ENCODE data around the gene CBLN3.
"Not testable (repeated sequence)": the region's sequence is repeated elsewhere in the genome, so short reads cannot be mapped to it uniquely, and the experiment has no call there.

CBLN3 gene

DNA sequence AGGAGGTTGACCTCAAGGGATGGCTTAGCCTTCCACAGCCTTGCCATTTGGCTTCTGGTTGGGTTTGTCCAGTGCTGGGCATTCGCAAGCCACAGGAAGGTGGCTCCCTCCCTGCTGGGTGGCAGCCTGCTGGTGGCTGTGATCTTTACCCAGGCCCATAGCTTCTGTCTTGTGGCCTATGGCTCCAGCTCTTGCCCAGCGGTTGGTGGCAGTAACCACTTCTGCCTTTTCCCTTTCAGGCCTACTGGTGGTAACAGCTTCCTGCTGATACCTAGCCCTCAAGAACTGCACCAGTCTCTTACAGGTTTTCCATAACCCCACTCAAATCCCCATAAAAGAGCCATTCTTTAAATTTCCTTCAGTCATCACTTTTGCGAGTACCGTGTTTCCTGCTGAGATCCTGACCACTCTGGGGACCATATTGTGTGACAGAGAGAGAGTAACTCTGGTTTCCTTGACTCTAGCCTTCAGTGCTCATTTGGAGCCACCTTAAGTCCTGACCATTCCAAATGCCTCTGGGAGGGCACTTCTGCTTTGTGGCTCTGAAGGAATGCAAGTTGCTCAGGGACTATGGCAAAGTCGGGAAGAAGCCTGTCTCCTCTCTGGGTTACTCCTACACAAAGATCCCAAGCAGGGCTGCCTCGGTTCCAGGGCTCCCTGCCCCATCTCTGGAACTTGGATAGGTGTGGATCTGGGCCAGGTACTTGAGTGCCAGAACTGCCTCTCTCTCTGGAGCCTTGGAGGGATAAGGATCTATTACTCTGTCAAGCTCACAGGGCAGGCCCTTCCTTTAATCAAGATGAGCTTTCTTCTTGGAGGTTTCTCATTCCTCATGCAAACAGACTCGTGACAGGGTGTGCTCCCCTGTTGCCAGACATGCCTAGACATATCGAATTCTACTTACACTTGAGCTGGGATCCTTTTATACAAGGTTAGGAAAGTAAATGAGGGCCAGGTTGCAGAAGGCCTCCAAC lies 33.6 kb downstream of the CBLN3 start:
- no peak overlapping the region for H3K4me3 ChIP-seq (ENCODE audit: low read length)
- TF ChIP-seq ZNF274 (IDR thresholded peaks at IDR 0.05; ENCODE audit: low read depth, low read length) = no peak

DNA sequence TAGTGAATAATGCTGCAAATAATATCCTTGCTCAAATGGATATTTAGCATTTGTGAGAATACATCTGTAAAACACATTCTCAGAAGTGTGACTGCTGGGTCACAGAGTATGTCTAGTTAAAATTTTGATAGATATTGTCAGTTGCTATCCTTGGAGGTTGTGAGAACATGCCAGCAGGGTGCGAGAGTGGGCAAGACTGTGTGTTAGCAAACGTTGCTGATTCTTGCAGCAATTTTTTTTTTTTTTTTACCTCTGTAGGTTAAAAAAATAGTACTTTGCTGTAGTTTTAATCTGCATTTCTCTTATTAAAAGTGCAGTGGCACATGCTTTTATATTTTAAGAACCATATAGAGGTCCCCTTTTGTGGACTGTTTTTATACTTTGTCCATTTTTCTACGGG lies 35.2 kb downstream of the CBLN3 start:
- no peak for TF ChIP-seq ZNF274 (IDR thresholded peaks at IDR 0.05; ENCODE audit: low read depth, low read length)
- no peak overlapping the region for H3K4me3 ChIP-seq (ENCODE audit: low read length)

DNA sequence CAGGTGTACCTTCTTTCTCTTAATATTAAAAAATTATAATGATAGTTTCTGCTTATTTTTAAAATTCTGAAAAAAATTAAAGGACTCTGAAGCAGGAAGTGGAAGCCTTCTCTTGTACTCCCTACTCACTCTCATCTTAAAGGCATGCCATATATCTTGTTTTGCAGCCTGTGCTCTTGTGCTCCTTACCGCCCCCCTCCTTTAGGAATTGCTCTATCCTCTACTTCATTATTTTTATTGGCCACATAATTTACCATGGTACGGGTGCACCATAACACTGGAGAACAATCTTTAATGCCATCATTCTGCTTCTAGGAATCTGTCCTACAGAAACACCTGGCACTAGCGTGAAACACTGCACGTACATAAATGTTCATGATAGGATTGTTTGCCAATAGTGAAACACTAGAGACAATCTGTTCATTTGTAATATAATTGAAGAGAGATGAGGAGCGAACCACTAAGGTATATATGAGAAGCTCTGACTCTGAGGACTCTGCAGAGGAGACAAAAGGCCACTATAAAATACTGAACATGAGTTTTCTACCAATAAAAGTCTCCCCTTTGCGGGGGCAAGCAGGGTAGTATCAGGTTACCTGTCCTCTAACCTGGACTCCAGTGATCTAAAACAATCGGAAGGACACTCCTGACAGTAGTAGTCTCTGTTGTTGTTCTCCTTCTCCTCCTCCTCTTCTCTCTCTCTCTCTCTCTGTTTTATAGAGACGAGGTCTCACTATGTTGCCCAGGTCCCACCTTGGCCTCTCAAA lies 37.0 kb downstream of the CBLN3 start:
- TF ChIP-seq ZNF274 (IDR thresholded peaks at IDR 0.05; ENCODE audit: low read depth, low read length) = no peak
- no peak overlapping the region for H3K4me3 ChIP-seq (ENCODE audit: low read length)

DNA sequence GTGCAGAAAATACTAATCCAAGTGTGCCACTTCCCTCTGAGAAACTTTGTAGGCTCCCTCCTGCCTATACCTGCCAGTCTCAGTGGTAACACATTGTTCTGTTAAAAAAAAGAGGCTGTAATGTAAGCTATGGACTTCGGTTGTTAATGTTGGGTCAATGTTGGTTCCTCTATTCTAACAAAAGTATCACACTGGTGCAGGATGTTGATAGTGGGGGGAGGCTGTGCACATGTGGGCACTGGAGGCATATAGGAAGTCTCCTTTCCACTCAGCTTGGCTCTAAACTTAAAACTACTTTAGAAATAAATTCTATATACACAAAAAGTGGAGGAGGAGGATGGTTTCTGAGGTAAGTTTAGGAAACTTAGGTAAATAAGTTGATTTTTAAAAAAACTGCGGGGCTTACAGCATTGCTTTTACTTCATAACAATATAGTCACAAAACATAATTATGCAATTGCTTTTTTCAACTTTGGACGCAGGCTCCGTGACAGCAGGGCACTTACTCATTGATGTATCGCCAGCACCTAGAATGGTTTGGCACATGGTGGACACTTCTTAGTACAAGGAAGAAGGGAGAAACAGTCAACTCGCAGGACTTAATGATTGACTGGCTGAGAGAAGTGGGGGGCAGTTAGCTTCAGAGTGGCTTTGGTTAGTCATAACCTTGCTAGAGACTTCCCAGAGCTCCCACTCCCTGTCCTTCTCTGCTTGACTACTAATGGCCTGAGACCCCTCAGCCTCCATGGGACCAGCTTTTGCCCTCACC lies 38.6 kb downstream of the CBLN3 start:
- H3K4me3 ChIP-seq (ENCODE audit: low read length) = no peak overlapping the region
- no peak for TF ChIP-seq ZNF274 (IDR thresholded peaks at IDR 0.05; ENCODE audit: low read depth, low read length)

DNA sequence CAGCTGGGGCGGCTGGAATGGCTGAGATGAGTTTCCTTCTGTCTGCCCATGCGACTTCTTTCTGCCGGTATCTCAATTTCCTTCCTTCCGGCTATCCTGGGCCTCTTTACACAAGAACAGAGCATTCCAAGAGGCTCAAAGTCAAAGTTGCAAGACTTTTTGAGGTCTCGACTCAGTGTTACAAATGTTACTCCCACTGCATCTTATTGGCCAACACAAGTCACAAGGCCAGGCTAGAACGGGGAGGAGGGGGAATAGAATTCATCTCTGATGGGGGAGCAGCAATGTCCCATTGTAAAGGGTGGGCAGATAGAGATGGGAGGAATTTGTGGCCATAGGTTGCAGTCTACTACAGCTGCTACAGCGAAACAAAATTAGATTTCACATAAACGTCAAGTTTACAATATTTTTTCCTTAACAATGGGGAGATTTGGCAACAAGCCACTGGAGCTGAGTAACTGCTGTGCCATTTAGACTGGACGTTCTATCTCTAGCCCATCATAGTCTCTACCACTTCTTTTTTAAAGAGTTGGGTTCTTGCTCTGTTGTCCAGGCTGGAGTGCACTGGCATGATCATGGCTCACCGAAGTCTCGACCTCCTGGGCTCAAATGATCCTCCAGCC lies 40.1 kb downstream of the CBLN3 start:
- no peak overlapping the region for H3K4me3 ChIP-seq (ENCODE audit: low read length)
- no peak for TF ChIP-seq ZNF274 (IDR thresholded peaks at IDR 0.05; ENCODE audit: low read depth, low read length)

DNA sequence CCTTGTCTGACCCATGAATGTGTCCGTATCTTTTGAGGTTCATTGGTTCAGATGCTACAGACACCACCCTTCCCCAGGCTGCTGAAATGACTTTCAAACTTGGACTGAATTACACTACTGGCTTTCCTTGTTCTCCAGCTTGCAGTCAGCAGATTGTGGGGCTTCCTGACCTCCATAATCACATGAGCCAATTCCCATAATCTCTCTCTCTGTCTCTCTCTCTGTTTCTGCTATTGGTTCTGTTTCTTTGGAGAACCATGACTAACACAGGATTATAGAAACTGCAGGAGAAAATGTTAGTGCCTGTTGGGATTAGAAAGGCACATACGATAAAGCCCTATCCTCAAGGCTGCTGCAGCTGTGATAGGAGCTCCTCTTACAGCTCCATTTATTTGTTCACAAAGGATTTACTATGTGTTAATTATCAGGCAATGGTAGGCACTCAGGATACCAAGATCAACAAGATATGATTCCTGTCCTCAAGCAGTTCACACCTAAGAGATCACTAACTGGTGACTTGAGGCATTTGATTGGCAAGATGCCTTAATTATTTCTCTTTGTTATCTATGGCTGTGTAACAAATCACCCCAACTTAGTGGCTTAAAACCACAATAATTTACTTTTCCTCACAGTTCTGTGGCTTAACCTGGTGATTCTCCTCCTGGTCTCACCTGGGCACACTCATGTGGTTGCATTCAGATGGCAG lies 40.8 kb downstream of the CBLN3 start:
- no peak for TF ChIP-seq ZNF274 (IDR thresholded peaks at IDR 0.05; ENCODE audit: low read depth, low read length)
- no peak overlapping the region for H3K4me3 ChIP-seq (ENCODE audit: low read length)

DNA sequence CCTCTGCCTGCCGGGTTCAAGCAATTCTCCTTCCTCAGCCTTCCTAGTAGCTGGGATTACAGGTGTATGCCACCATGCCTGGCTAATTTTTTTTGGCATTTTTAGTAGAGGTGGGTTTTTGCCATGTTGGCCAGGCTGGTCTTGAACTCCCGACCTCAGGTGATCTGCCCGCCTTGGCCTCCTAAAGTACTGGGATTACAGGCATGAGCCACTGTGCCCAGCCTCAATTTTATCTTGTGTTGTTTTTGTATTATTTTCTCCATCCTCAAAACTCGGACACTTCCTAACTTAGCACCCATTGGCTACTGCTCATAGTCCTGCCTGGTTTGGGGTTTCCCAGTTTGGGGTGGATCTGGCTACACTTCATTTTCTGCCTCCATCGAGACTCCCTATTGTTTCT lies 41.9 kb downstream of the CBLN3 start:
- H3K4me3 ChIP-seq (ENCODE audit: low read length) = not testable (repeated sequence)

DNA sequence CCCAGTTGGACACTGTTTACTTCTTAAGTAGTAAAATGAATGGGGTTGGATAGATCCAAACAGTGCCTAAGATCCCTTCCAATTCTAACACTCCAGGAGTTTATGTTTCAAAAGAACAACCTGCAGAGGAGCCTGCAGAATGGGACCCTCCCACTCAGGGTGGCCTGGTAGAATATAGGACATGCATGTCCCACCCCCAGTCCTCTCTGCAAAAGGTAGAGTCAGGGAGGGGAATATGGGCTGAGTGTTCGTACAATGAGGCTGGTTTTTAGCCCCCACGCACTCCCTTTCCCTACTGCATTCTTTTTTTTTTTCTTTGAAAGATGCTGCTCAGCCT lies 42.5 kb downstream of the CBLN3 start:
- TF ChIP-seq ZNF274 (IDR thresholded peaks at IDR 0.05; ENCODE audit: low read depth, low read length) = no peak
- no peak overlapping the region for H3K4me3 ChIP-seq (ENCODE audit: low read length)

DNA sequence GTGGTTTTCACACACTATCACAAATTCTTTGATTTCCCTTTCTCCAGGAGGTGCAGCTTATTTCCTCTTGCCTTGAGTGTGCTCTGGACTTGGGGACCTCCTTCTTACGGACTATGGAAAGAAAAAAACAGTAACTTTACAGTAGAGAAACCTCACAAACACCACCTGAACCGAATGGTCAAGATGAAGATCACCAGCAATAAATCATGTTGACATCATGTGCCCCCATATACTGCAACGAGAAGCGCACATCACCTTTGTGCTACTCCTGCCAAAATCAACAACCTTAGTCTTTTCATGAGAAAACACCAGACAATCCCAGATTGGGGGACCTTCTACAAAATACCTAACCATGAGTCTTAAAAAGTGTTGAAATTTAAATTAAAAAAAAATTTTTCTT lies 43.9 kb downstream of the CBLN3 start:
- no peak for TF ChIP-seq ZNF274 (IDR thresholded peaks at IDR 0.05; ENCODE audit: low read depth, low read length)
- H3K4me3 ChIP-seq (ENCODE audit: low read length) = no peak overlapping the region

DNA sequence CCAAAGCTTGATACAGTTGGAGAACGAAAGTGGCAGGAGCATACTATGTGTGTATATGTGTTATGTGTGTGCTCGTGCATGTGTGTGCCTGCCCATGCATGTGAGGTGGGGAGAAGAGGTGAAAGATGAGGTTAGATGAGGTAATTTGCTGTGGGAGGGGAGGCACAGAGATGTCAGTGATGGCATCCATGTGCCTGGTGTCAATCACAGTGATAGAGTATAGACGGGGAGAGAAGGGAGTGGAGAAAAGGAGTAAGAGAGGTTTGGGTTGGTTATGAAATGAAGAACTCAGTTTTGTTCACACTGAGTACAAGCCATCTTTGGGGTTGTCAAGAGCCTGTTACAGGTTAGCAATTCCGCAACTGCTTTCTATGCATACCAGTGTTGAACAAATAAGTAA lies 45.3 kb downstream of the CBLN3 start:
- H3K4me3 ChIP-seq (ENCODE audit: low read length) = no peak overlapping the region
- no peak for TF ChIP-seq ZNF274 (IDR thresholded peaks at IDR 0.05; ENCODE audit: low read depth, low read length)

DNA sequence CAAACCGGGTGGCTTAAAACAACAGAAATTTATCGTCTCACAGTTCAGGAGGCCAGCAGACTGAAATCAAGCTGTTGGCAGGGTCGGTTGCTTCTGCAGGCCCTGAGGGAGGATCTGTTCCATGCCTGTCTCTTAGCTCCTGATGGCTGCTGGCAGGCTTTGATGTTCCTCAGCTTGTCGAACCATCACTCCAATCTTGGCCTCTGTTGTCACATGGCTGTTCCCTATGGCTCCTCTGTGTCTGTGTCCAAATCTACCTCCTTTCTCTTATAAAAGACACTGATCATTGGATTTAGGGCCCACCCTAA lies 47.5 kb downstream of the CBLN3 start:
- no peak overlapping the region for H3K4me3 ChIP-seq (ENCODE audit: low read length)

DNA sequence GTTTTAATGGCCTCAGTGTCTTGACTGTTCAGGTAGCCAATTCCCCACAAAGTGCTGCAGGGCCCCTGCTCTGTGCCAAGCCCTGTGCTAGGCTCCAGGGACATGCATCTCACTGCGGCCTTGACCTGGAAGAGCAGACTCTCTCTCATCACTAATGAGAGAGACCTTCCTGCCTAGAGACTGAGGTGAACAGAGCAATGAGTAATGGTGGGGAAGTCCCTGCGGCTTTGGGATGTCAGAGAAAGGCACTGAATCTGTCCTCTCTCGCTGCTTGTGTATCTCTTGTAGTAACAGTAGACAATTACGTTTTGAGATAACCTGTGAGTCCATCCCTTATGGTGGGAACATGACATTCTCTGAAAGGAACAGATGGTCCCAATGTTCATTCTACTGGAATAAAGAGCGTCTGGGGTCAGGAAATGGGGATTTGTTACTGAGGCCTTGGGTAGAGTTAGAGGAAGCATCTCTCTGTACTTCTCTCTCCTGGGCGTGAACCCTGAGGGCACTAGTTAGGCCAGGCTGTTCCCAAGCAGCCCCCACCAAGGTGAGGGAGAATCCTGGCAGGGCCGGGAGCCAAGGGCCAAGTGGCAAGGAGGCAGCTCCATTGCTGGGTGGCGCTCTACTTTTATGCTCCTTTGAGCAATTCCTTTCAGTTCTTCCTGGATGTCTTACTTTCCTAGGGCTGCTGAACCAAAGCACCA lies 48.0 kb downstream of the CBLN3 start:
- no peak for TF ChIP-seq ZNF274 (IDR thresholded peaks at IDR 0.05; ENCODE audit: low read depth, low read length)
- H3K4me3 ChIP-seq (ENCODE audit: low read length) = no peak overlapping the region

More for the DNA sequence above, 47.5 kb downstream of the CBLN3 start:
- TF ChIP-seq ZNF274 (IDR thresholded peaks at IDR 0.05; ENCODE audit: low read depth, low read length) = no peak
